Measurements from ENCODE around the gene TENT5C.

Gene TENT5C

GRCh38 chr1:117650840-117651568 lies 45.2 kb downstream of the TENT5C start:
- no peaks in the 10 kb centered on the region for H3K36me3 ChIP-seq (ENCODE audit: insufficient read depth, low read length)
- no peak overlapping the region for H3K4me2 ChIP-seq (ENCODE audit: low read length)
- no peak overlapping the region for H2AFZ ChIP-seq (ENCODE audit: low read length)
- H3K4me1 ChIP-seq (ENCODE audit: insufficient read depth, low read length, severe bottlenecking): peaks cover 28% of the 10 kb centered on the region
- H3F3A ChIP-seq (ENCODE audit: insufficient read depth, low read length): 0 out of 2 replicates have a peak, but pooled peaks cover 4% of the 10 kb centered on the region
- TF ChIP-seq CTCF (IDR thresholded peaks at IDR 0.05; ENCODE audit: low read length) (no peak), EZH2 (IDR thresholded peaks at IDR 0.05; ENCODE audit: borderline replicate concordance, low read length) (no peak)
- no peaks in the 10 kb centered on the region; the same call in 1 of the 2 replicates for H3K27me3 ChIP-seq (ENCODE audit: insufficient read depth, low read length)
- H3K9me2 ChIP-seq (ENCODE audit: low read depth, low read length): no peaks in the 10 kb centered on the region
- no peaks in the 10 kb centered on the region for H3K9me3 ChIP-seq (ENCODE audit: low read length)
- H3K4me3 ChIP-seq (ENCODE audit: low read depth, low read length, poor library complexity, severe bottlenecking): no peak overlapping the region
- no peak overlapping the region for H3K27ac ChIP-seq (ENCODE audit: low read depth, low read length, poor library complexity, severe bottlenecking)
- H4K20me1 ChIP-seq (ENCODE audit: insufficient read depth, low read length): no peaks in the 10 kb centered on the region
- no peak overlapping the region for H3K9ac ChIP-seq (ENCODE audit: low read length)
- no peaks in the 10 kb centered on the region for H3K79me2 ChIP-seq (ENCODE audit: insufficient read depth, low read length)

- Histone ChIP-seq H3K4me1 (ENCODE audit: insufficient read depth, low read length, severe bottlenecking) (peaks cover 34% of the 10 kb centered on the region), H3K9me2 (ENCODE audit: low read depth, low read length) (no peaks in the 10 kb centered on the region), H3K36me3 (ENCODE audit: insufficient read depth, low read length) (no peaks in the 10 kb centered on the region), H3K27me3 (ENCODE audit: insufficient read depth, low read length) (no peaks in the 10 kb centered on the region; the same call in 1 of the 2 replicates), H3K27ac (ENCODE audit: low read depth, low read length, poor library complexity, severe bottlenecking) (no peak overlapping the region), H2AFZ (ENCODE audit: low read length) (no peak overlapping the region), H3K9me3 (ENCODE audit: low read length) (no peaks in the 10 kb centered on the region), H3K9ac (ENCODE audit: low read length) (no peak overlapping the region), H3K4me2 (ENCODE audit: low read length) (no peak overlapping the region), H3F3A (ENCODE audit: insufficient read depth, low read length) (0 out of 2 replicates have a peak, but pooled peaks cover 4% of the 10 kb centered on the region), H3K79me2 (ENCODE audit: insufficient read depth, low read length) (no peaks in the 10 kb centered on the region), H4K20me1 (ENCODE audit: insufficient read depth, low read length) (no peaks in the 10 kb centered on the region), H3K4me3 (ENCODE audit: low read depth, low read length, poor library complexity, severe bottlenecking) (no peak overlapping the region)
- TF ChIP-seq CTCF (IDR thresholded peaks at IDR 0.05; ENCODE audit: low read length) (no peak), EZH2 (IDR thresholded peaks at IDR 0.05; ENCODE audit: borderline replicate concordance, low read length) (no peak)
Observed at GRCh38 chr1:117651616-117652015, 45.8 kb downstream of the TENT5C start.

- H3F3A ChIP-seq (ENCODE audit: insufficient read depth, low read length): 0 out of 2 replicates have a peak, but pooled peaks cover 4% of the 10 kb centered on the region
- H3K4me1 ChIP-seq (ENCODE audit: insufficient read depth, low read length, severe bottlenecking): peaks cover 43% of the 10 kb centered on the region
- H3K4me2 ChIP-seq (ENCODE audit: low read length): no peak overlapping the region
- no peaks in the 10 kb centered on the region for H3K9me3 ChIP-seq (ENCODE audit: low read length)
- no peak overlapping the region for H2AFZ ChIP-seq (ENCODE audit: low read length)
- no peaks in the 10 kb centered on the region for H4K20me1 ChIP-seq (ENCODE audit: insufficient read depth, low read length)
- no peaks in the 10 kb centered on the region for H3K36me3 ChIP-seq (ENCODE audit: insufficient read depth, low read length)
- H3K79me2 ChIP-seq (ENCODE audit: insufficient read depth, low read length): no peaks in the 10 kb centered on the region
- no peak overlapping the region for H3K27ac ChIP-seq (ENCODE audit: low read depth, low read length, poor library complexity, severe bottlenecking)
- no peak for TF ChIP-seq EZH2 (IDR thresholded peaks at IDR 0.05; ENCODE audit: borderline replicate concordance, low read length)
- no peak for TF ChIP-seq CTCF (IDR thresholded peaks at IDR 0.05; ENCODE audit: low read length)
- no peaks in the 10 kb centered on the region; the same call in 1 of the 2 replicates for H3K27me3 ChIP-seq (ENCODE audit: insufficient read depth, low read length)
- H3K9ac ChIP-seq (ENCODE audit: low read length): no peak overlapping the region
- H3K9me2 ChIP-seq (ENCODE audit: low read depth, low read length): no peaks in the 10 kb centered on the region
- H3K4me3 ChIP-seq (ENCODE audit: low read depth, low read length, poor library complexity, severe bottlenecking): no peak overlapping the region
Observed at GRCh38 chr1:117652421-117652820, 46.6 kb downstream of the TENT5C start.

Data from OCI-LY1 (cell line).